H1 (cell line): Measurements from ENCODE around the gene EPHA7. TPM values are rescaled to one million over a fixed set of nuclear protein-coding genes. Genes with fewer than 3 reads are reported as not detected.
A peak's percentile ranks its signal among the peaks of the same experiment; 100 is the strongest.

ENCODE experiments used
- CTCF ChIA-PET: fragments of 300-600 bp; sonication (Branson Sonifier 250); formaldehyde crosslinking; loops from one replicate; lab custom pipeline; 2021; ENCODE audit not compliant: partially characterized antibody; lab: Charles Lee
- POLR2A ChIA-PET: fragments of 300-600 bp; sonication (Branson Sonifier 250); formaldehyde crosslinking; loops from one replicate; lab custom pipeline; 2021; ENCODE audit warnings: inconsistent platforms; ENCODE audit not compliant: partially characterized antibody; lab: Charles Lee
- DNase-seq, 2 experiments: peaks; one replicate each; pipeline versions ENCODE4 v3.0.0 to v3.0.0-alpha.2; 2010 to 2022; ENCODE audit warnings: low spot score in 2 of 2, low read depth in 1 of 2, mixed read lengths in 1 of 2
- FAIRE-seq: peaks from 2 replicates; lab custom pipeline; 2011; peaks lifted over from hg19 to GRCh38; lab: Jason Lieb, UNC
- H2AFZ ChIP-seq: 2 replicates; pipeline ENCODE4 v1.8.1; 2012; ENCODE audit warnings: low read length, inconsistent platforms
- H2AK5ac ChIP-seq: 2 replicates; pipeline ENCODE4 v1.6.1; 2013; ENCODE audit warnings: low read depth, low read length
- H2BK120ac ChIP-seq: replicated peaks from 2 replicates; pipeline ENCODE3; 2013; ENCODE audit warnings: low read depth, low read length, inconsistent platforms
- H2BK12ac ChIP-seq: 2 replicates; pipeline ENCODE4 v1.6.1; 2013; ENCODE audit warnings: low read depth, low read length
- H2BK15ac ChIP-seq: 2 replicates; pipeline ENCODE4 v1.6.1; 2013; ENCODE audit warnings: low read length
- H2BK20ac ChIP-seq: 2 replicates; pipeline ENCODE4 v1.6.1; 2013; ENCODE audit warnings: low read length
- H2BK5ac ChIP-seq: 2 replicates; pipeline ENCODE4 v1.6.1; 2013; ENCODE audit warnings: low read depth, low read length
- H3K14ac ChIP-seq: 2 replicates; pipeline ENCODE4 v1.6.1; 2013; ENCODE audit warnings: inconsistent platforms; ENCODE audit not compliant: insufficient read length
- H3K18ac ChIP-seq: 2 replicates; pipeline ENCODE4 v1.6.1; 2013; ENCODE audit warnings: low read length; ENCODE audit errors: extremely low read depth
- H3K23ac ChIP-seq: 2 replicates; pipeline ENCODE4 v1.6.1; 2013; ENCODE audit warnings: inconsistent platforms; ENCODE audit not compliant: insufficient read length
- H3K23me2 ChIP-seq: 2 replicates; pipeline ENCODE4 v1.6.1; 2013; ENCODE audit warnings: low read depth, low read length
- H3K27ac ChIP-seq: 2 replicates; pipeline ENCODE4 v1.6.1; 2011; ENCODE audit warnings: low read depth, low read length, inconsistent platforms
- H3K27me3 ChIP-seq, 4 experiments: replicated peaks in 1 of 4; 1 replicate in 1 of 4; 2 replicates in 3 of 4; pipeline versions ENCODE4 v1.6.1 to v1.8.1; 2011 to 2013; ENCODE audit warnings: low read length in 3 of 4, mild to moderate bottlenecking in 3 of 4, inconsistent platforms in 2 of 4, mixed read lengths in 2 of 4, moderate library complexity in 1 of 4; ENCODE audit not compliant: control insufficient read depth in 3 of 4, insufficient read depth in 3 of 4; ENCODE audit errors: extremely low read depth in 1 of 4
- H3K36me3 ChIP-seq, 4 experiments: 2 replicates each; pipeline versions ENCODE4 v1.6.1 to v1.8.1; 2011 to 2013; ENCODE audit warnings: mild to moderate bottlenecking in 4 of 4, low read length in 3 of 4, moderate library complexity in 2 of 4, control low read depth in 1 of 4, inconsistent platforms in 1 of 4; ENCODE audit not compliant: insufficient read depth in 4 of 4, control insufficient read depth in 2 of 4
- H3K4ac ChIP-seq: replicated peaks from 2 replicates; pipeline ENCODE3; 2013; ENCODE audit warnings: low read length, low read depth, mixed read lengths, inconsistent platforms; ENCODE audit not compliant: insufficient read length
- H3K4me1 ChIP-seq, 4 experiments: replicated peaks in 1 of 4; 1 replicate in 1 of 4; 2 replicates in 3 of 4; pipeline versions ENCODE4 v1.6.1 to v1.8.1; 2011 to 2013; ENCODE audit warnings: low read length in 3 of 4, inconsistent platforms in 2 of 4, mixed read lengths in 1 of 4; ENCODE audit not compliant: insufficient read depth in 4 of 4, control insufficient read depth in 3 of 4
- H3K4me2 ChIP-seq, 2 experiments: 2 replicates each; pipeline versions ENCODE4 v1.6.1 to v1.8.1; 2011 to 2013; ENCODE audit warnings: low read depth in 2 of 2, low read length in 2 of 2, control low read depth in 1 of 2, inconsistent platforms in 1 of 2, mild to moderate bottlenecking in 1 of 2; ENCODE audit not compliant: insufficient read depth in 1 of 2
- H3K4me3 ChIP-seq, 4 experiments: fragments of 200-600, 300-600 bp in 1 of 4; sonication (generic), shearing (Covaris generic), sonication (Bioruptor Twin) in 1 of 4; 2 replicates each; pipeline versions ENCODE4 v1.5.1 to v1.8.1; 2011 to 2016; ENCODE audit warnings: low read length in 4 of 4, low read depth in 3 of 4, control low read depth in 2 of 4, inconsistent platforms in 2 of 4, mild to moderate bottlenecking in 2 of 4, mixed read lengths in 1 of 4, moderate library complexity in 1 of 4; ENCODE audit not compliant: insufficient read depth in 2 of 4; ENCODE audit errors: extremely low read depth in 1 of 4
- H3K56ac ChIP-seq: replicated peaks from 2 replicates; pipeline ENCODE3; 2013; ENCODE audit warnings: low read depth, mild to moderate bottlenecking, mixed read lengths, low read length, inconsistent platforms; ENCODE audit not compliant: insufficient read length
- H3K79me1 ChIP-seq: 2 replicates; pipeline ENCODE4 v1.6.1; 2013; ENCODE audit warnings: low read depth, low read length, control low read depth
- H3K79me2 ChIP-seq, 2 experiments: 2 replicates each; pipeline versions ENCODE4 v1.6.1 to v1.8.1; 2012 to 2013; ENCODE audit warnings: low read length in 2 of 2, mild to moderate bottlenecking in 2 of 2, inconsistent platforms in 1 of 2; ENCODE audit not compliant: insufficient read depth in 2 of 2, control insufficient read depth in 1 of 2
- H3K9ac ChIP-seq, 4 experiments: replicated peaks in 1 of 4; 1 replicate in 1 of 4; 2 replicates in 3 of 4; pipeline versions ENCODE4 v1.6.1 to v1.8.1; 2011 to 2013; ENCODE audit warnings: low read depth in 3 of 4, low read length in 3 of 4, control low read depth in 2 of 4, mild to moderate bottlenecking in 2 of 4, moderate library complexity in 2 of 4, inconsistent platforms in 1 of 4; ENCODE audit errors: extremely low read depth in 1 of 4
- H3K9me3 ChIP-seq, 2 experiments: 2 replicates each; pipeline versions ENCODE4 v1.6.1 to v1.8.1; 2012 to 2013; ENCODE audit warnings: mild to moderate bottlenecking in 2 of 2, moderate library complexity in 2 of 2, control low read depth in 1 of 2, inconsistent platforms in 1 of 2, low read depth in 1 of 2, low read length in 1 of 2, mixed read lengths in 1 of 2; ENCODE audit not compliant: insufficient read depth in 2 of 2
- H4K20me1 ChIP-seq, 2 experiments: replicated peaks in 1 of 2; 2 replicates each; pipeline versions ENCODE3 to v1.8.1; 2011 to 2013; ENCODE audit warnings: inconsistent platforms in 2 of 2, low read length in 2 of 2, mild to moderate bottlenecking in 1 of 2; ENCODE audit not compliant: insufficient read depth in 2 of 2, control insufficient read depth in 1 of 2
- H4K5ac ChIP-seq: 2 replicates; pipeline ENCODE4 v1.6.1; 2013; ENCODE audit warnings: low read length, low read depth, mixed read lengths, inconsistent platforms; ENCODE audit not compliant: insufficient read length
- H4K8ac ChIP-seq: 2 replicates; pipeline ENCODE4 v1.8.0; 2013; ENCODE audit warnings: mild to moderate bottlenecking, moderate library complexity, low read length, inconsistent platforms; ENCODE audit not compliant: insufficient read depth; ENCODE audit errors: extremely low read depth
- H4K91ac ChIP-seq: replicated peaks from 2 replicates; pipeline ENCODE3; 2013; ENCODE audit warnings: low read length, mixed read lengths, inconsistent platforms; ENCODE audit not compliant: insufficient read length
- CHD2 ChIP-seq: IDR thresholded peaks from 2 replicates; pipeline ENCODE4 v1.6.1; 2012; ENCODE audit warnings: low read length, improper control_type of control experiment
- CTCF ChIP-seq, 3 experiments: IDR thresholded peaks; 1 replicate in 2 of 3; 2 replicates in 1 of 3; pipeline versions ENCODE4 v1.5.1 to v1.6.1; 2011; ENCODE audit warnings: low read length in 3 of 3, mild to moderate bottlenecking in 3 of 3, inconsistent platforms in 2 of 3, low read depth in 1 of 3, moderate library complexity in 1 of 3; ENCODE audit not compliant: insufficient read depth in 1 of 3; ENCODE audit errors: control extremely low read depth in 1 of 3
- RAD21 ChIP-seq, 2 experiments: IDR thresholded peaks in 1 of 2; conservative IDR thresholded peaks in 1 of 2; 2 replicates each; pipeline ENCODE4 v1.6.1; 2011; ENCODE audit warnings: low read depth in 2 of 2, low read length in 2 of 2, improper control_type of control experiment in 1 of 2, inconsistent platforms in 1 of 2, mild to moderate bottlenecking in 1 of 2, moderate library complexity in 1 of 2
- TBP ChIP-seq: IDR thresholded peaks from 2 replicates; pipeline ENCODE4 v1.6.1; 2011; ENCODE audit warnings: low read depth, low read length, improper control_type of control experiment
- TCF12 ChIP-seq: IDR thresholded peaks from 2 replicates; pipeline ENCODE4 v1.6.1; 2011; ENCODE audit warnings: low read depth, mild to moderate bottlenecking, low read length
- WGBS, 2 experiments: shearing (Covaris generic) in 1 of 2; methylation state at CpG; one replicate each; pipeline versions ENCODE4 v1.1.6 to v1.1.7; 2013 to 2015; ENCODE audit warnings: low lambda C conversion rate in 2 of 2, mixed read lengths in 2 of 2, inconsistent platforms in 1 of 2, low coverage in 1 of 2, missing lambda C conversion rate in 1 of 2; ENCODE audit not compliant: insufficient replicate concordance in 2 of 2, insufficient coverage in 1 of 2, insufficient read length in 1 of 2; ENCODE audit errors: extremely low coverage in 1 of 2, missing lambda C conversion rate in 1 of 2; 5-methylcytosine and 5-hydroxymethylcytosine counted together
- polyA plus RNA-seq, 7 experiments: library from polyadenylated mRNA; depleted of rRNA in 3 of 7; stranded (reverse) in 5 of 7; unstranded in 2 of 7; fragments of >200 nt in 5 of 7; fragments of 200-250 nt in 2 of 7; gene quantifications; 1 replicate in 5 of 7; 2 replicates in 1 of 7; 4 replicates in 1 of 7; pipeline versions ENCODE4 v1.2.1 to v1.2.3, GENCODE V29; 2011 to 2013; ENCODE audit warnings: missing spikeins in 2 of 7, mixed read lengths in 2 of 7
- total RNA-seq: library from RNA; stranded (reverse); fragmentation: NEBNext Ultra II Directional; extraction: Animal tissue kit (Norgen Biotek cat#: 25700); gene quantifications from 2 replicates; pipeline ENCODE4 v1.2.1, GENCODE V29; 2021

The EPHA7 gene
- total and polyA plus RNA-seq, 2 of the 8 experiments (the other 6 are each of a cell fraction or from before 2014, with no cell fraction given) = 1.3 to 6.8 TPM

GRCh38 chr6:93447874-93448273 is 28.5 kb upstream of the EPHA7 start:
- no peak overlapping the region for H3K27ac ChIP-seq
- ChIA-PET CTCF (interaction anchor here (1.0 to 3.1 kb wide), 8 partner anchors 10 to 637 kb away, joined by 3 to 22 read pairs (median 4); no protein-coding TSS in a partner anchor), POLR2A (no interaction called here)
- no peaks in the 10 kb centered on the region for H4K20me1 ChIP-seq
- no peak overlapping the region for H4K91ac ChIP-seq
- no peaks in the 10 kb centered on the region for H3K79me1 ChIP-seq
- no peak overlapping the region for H2BK120ac ChIP-seq
- no peak overlapping the region for H3K18ac ChIP-seq
- no peak overlapping the region for H4K8ac ChIP-seq
- H2AFZ ChIP-seq = no peak overlapping the region
- no peak overlapping the region for H3K4me2 ChIP-seq
- no peaks in the 10 kb centered on the region for H3K79me2 ChIP-seq
- no peak overlapping the region for H2BK12ac ChIP-seq
- H3K14ac ChIP-seq = no peak overlapping the region
- H3K9me3 ChIP-seq = no peaks in the 10 kb centered on the region
- TF ChIP-seq TBP (no peak), CHD2 (no peak), CTCF (IDR thresholded peaks at IDR 0.05; ENCODE audit: control extremely low read depth in 1 of 3, insufficient read depth in 1 of 3, low read depth in 1 of 3, low read length in 3 of 3) (peak in 2 of 3 experiments; percentile 19 to 52; a peak in 2 of 4 replicates), RAD21 (IDR thresholded peaks at IDR 0.05 in 1 of 2, conservative IDR thresholded peaks at IDR 0.05 in 1 of 2; ENCODE audit: low read depth in 2 of 2, low read length in 2 of 2) (peak; percentile 55 to 63), TCF12 (no peak)
- H4K5ac ChIP-seq = no peak overlapping the region
- FAIRE-seq (no peak), DNase-seq (no peak)
- 85% methylated on average over 3 of the region's 3 CpGs; no CpG with 5 or more reads in 1 of the 2 experiments for WGBS, 2 experiments
- H3K23me2 ChIP-seq = no peaks in the 10 kb centered on the region
- no peak overlapping the region for H3K23ac ChIP-seq
- H3K27me3 ChIP-seq = no peaks in the 10 kb centered on the region
- no peak overlapping the region for H3K4me3 ChIP-seq
- H2AK5ac ChIP-seq = no peak overlapping the region
- H3K4me1 ChIP-seq = no peaks in the 10 kb centered on the region
- no peak overlapping the region for H3K9ac ChIP-seq
- H2BK15ac ChIP-seq = no peak overlapping the region
- H3K4ac ChIP-seq = no peak overlapping the region
- no peak overlapping the region for H3K56ac ChIP-seq
- H2BK20ac ChIP-seq = no peak overlapping the region
- no peak overlapping the region for H2BK5ac ChIP-seq
- no peaks in the 10 kb centered on the region for H3K36me3 ChIP-seq
